A172 (cell line): Measurements from ENCODE around the gene SEMA3G. TPM values are rescaled to one million over a fixed set of nuclear protein-coding genes. Genes with fewer than 3 reads are reported as not detected.

ENCODE experiments used
- DNase-seq: peaks from one replicate; pipeline ENCODE4 v3.0.0-alpha.2; 2015; ENCODE audit warnings: low spot score
- total RNA-seq: library from RNA; depleted of rRNA; stranded (reverse); fragments of >200 nt; shearing (Covaris generic); gene quantifications from 2 replicates; pipeline ENCODE4 v1.2.3, GENCODE V29; 2014

The SEMA3G gene
- total RNA-seq, 1 experiment from 2014 or later = 0.05 TPM

DNA sequence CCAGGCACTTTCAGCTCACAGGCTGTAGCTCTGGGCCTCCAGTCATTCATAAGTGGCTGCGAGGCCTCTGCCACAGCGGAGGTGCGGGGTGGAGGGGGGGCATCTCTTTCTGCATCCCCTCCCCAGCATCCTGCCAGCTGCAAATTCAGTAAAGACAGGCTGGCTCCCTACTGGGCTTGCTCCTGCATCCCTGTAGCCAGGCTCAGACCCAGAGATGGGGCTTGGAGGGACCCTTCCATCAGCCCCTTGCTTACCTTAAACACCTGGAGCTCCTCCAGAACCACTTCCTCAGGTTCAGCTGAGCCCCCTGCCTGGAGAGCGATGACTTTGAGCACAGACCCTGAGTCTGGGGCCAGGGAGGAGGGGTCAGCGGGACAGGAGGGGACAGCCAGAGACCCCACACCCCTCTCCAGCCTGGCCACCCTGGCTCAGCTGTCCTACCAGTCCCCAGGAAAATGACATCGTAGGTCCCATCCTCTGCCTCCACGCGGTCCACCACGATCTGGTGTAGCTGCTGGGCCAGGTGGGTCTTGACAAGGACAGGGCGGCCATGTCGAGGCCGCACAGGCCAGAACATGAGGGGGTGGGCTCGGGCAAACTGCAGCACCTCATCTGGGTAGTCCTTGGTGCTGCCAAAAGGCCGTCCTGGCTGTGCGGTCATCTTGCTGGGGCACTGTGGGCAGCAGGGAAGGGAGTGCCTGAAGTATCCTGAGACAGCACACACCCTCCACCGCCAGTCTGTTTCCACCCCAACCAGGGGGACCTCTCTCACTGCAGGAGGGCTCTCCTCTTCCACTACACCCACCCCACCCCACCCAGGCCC is 5.3 kb downstream of the SEMA3G start:
- no peak for DNase-seq

- no peak for DNase-seq
These were observed 6.1 kb downstream of the SEMA3G start for GRCh38 chr3:52438579-52439425.

GRCh38 chr3:52438104-52438376 is 6.9 kb downstream of the SEMA3G start:
- DNase-seq = no peak

DNA sequence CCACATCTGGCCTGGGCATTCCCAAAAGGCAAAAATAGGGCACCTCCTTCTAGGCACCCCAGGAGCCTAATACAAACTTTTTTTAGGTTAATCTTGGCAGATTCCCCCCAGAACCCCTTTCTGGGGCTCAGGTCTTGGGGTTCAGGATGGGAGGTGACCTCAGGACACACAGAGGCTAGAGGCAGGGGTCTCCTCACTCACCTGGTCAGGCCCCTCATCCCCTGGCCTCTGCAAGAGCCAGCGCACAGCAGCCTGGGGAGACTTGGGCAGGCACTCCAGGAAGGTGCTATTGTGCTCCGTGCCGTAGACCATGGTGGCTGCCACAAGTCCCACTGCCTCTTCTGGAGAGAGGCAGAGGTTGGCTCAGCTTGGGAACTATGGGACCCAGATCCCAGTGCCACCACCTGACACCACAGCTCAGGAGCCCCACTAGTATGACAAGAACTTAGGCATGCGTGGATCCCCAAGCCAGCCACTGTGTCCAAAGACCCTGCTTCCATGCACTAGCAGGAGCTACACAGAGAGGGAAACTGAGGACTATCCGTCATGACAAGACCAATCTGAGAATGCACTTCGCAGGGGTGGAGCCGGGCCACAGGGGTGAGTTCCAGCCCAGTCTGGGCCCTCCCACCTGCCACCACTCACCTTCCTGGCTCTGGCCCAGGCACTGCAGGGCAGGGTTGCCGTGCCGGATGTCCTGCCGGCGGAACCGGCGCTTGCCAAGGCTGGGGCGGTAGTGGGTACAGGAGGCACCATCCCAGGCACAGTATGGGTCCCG is 7.4 kb downstream of the SEMA3G start:
- DNase-seq = no peak

DNA sequence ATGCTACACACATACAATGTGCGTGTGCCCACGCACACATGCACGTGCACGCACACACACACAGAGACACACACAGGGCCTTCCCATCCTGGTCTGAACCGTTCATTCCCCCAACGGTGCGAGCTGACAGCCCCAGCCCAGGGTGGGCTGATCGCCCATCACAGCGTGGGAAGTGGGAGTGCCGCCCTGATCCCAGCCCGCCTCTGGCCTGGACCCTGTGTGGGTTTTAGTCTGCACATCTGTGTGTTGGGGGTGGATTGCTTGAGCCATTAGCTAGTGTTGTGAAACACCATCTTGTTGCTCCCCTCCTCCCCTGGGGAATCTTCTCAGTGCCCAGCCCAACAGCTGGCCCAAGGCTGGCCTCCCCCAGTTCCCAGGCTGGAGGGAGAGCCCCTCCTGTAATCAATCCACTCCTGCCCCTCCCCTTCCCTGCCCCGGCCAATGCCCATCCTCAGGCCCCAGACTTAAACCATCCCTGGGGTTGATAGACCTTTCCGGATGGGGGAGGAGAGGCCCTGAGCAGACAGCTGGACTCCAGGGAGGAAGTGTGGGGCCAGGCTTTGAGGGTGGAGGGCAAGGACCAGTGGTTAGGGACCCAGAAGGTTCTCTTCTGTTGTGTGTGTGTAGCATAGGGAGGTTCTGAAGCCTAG is 8.3 kb downstream of the SEMA3G start:
- DNase-seq = no peak

DNA sequence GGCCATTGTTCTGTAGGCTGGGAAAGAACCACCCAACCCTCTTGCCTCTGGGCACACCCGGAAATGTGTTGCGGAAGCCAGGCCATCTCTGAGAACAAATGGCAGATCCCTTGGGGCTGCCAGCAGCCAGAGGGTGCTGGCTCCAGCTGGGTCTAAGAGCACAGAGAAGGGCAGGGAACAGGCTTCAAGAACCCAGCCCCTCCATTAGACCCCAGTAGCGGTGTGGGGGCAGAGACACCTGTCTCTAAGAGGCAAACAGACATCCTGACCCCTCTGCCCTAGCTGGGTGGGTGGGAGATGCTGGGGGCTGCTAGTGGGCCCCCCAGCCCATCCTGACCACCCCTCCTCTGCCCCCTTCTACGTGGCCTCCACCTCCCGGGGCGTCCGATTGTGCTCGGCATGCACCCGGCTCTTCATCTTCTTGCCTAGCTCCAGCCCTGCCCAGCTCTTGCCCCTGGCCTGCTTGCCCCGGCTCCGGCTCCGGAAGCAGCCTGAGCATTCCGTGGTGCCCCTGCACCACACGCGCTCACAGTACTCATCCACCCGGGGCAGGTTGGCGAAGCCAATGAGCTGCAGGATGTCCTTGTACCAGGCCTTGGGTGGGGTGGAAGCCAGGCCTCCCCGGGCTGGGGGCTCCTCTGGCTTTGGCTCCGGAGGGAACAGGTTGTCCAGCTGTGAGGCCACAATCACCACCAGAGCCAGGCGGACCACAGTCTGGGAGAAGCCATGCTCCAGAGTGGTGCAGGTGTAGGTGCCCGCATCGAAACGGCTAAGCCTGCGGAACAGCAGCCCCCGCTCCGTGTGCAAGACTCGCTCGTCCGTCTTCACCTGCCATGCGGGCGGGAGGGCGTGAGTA is 9.4 kb downstream of the SEMA3G start:
- DNase-seq = no peak

GRCh38 chr3:52434491-52435115 is 10.3 kb downstream of the SEMA3G start:
- no peak for DNase-seq

- DNase-seq = no peak
These were observed 10.9 kb downstream of the SEMA3G start for GRCh38 chr3:52433996-52434479.

GRCh38 chr3:52433328-52433995 is 11.4 kb downstream of the SEMA3G start:
- no peak for DNase-seq

GRCh38 chr3:52432691-52433141 is 12.2 kb downstream of the SEMA3G start:
- no peak for DNase-seq

DNA sequence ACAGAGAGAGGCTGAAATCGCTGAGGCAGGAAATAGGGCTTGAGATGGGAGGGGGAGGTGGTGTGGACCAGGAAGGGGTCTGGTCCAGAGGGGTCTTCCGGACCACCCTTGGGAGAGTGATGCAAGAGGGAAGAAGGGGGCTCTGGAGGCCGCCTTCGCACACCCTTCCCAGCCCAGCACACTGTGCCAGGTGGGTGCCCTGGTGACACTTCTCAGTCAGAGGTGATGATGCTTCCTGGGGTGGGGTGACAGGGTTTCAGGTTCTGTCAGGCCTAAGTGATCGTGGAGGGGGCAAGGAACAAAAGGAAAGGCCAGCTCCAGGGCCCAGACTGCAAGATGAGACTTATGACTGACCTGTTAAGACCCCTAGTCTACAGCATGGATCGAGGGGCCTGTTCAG is 12.7 kb downstream of the SEMA3G start:
- no peak for DNase-seq

DNA sequence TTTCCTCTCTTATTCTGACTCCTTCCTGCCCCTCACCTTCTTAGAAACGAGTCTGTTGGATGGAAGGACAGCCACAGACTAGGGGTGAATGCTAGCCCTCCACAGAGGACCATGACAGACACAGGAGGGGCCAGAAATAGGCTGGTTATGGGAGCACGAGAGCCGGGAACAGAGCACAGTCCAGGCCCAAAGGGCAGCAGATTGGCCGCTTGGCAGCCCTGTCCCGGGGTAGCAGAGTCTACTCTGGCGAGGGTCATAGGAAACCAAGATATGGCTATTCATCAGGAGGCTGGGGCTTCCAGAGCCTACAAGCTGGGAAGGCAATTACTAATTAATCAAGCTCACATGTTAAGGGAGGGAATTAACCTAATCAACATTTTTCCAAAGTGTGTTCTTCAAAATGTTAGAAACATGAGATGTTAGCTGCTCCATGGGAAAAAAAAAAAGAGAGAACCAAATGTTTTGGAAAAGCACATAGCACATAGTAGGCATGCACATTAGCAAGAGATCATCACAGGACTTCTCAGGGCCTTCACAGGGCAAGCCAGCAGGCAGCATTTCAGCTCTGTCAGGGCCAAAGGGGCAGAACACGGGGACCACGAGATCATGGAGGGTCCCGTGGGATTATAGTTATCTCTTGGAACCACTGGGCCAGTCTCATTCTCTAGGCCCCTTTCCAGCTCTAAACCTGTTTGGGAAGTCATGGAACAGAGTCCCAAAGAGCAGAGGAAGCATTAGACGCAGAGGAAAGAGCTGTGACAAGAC is 13.3 kb downstream of the SEMA3G start:
- no peak for DNase-seq

- DNase-seq = no peak
These were observed 14.5 kb downstream of the SEMA3G start for GRCh38 chr3:52430416-52430810.

DNA sequence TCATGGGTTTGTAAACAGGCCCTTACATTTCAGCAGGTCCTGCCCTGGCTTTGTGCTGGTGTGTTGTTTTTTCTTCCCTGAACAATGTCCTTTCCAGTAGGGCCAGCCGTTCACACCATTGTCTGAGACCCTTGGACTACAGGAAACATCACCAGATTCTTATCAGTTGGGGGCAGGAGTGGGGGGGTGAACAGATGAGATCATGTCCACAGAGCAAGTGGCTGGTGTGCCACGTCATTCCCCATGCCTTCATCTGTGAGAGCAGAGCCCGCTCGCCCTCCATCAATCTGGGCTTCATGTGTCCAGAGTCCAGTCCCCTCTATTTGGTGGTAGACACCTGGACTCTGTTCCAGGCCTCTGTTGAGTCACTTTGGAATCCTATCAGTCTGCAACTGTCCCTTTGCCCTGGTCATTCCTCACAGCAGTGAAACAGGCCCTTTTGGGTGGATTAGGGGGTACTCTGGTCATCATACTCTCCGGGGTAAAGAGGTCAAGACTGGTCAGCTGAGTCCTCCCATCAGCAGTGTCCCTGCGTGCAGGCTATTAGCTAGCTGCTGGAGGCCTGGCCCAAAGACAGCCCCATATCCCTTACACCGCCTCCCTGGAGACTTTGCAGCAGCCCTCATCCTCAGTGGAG is 15.0 kb downstream of the SEMA3G start:
- DNase-seq = peak; percentile 18

GRCh38 chr3:52429031-52429430 is 15.9 kb downstream of the SEMA3G start:
- DNase-seq = no peak

DNA sequence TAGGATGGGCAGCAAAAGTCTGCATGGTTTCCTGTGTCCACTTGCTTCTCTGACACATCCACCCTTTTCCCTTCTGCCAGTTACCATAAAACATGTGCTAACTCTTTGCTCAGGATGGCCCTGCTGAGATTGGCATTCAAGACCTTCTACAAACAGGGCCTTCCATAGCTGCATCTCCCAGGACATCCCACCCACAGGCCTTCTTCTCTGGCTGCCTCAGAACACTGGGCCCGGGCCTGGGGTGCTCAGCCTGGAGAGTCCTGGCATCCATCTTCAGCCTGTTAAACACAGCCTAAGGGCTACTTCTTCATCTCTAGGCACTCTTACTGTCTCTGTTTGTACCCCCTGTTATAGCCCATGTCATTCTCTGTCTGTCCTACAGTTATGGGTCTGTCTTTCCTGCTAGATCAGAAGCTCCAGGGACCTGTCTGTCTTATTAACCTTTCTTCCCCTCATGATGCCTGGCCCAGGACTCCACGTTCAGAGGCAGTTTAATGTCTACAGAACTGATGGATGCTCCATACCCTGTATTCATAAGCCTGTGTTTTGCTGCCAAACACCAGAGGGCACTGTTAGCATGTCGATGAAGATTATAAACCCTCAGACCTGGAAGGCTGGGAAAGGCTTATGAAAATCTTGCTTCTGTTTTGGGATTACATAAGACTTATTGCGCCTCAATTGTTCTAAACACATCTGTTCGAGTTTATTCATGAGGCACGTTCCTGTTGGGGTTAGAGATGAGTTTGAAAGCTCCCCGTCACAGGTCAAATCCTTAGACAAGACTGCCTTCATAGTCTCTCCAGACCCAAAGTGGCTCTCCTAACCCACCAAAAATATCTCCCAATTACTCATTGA is 16.5 kb downstream of the SEMA3G start:
- DNase-seq = peak; percentile 57

DNA sequence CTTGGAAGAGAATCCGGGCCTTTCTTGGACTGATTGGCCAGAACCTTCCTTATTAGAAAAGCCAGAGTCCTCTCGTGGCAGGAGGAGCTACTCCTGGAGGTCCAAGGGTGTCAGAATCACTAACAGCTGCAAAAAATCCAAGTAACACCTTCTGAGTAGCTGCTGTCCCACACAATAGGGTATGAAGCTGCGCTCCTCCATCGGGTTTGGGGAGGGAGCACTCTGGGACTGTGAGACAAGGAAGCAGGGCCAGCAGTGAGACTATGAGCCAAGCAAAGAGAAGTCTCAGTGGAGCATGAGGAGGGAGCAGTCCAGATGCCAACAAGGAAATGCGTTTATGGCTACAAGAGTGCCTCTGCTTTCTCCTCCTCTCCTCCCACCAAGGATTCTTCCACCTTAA is 21.7 kb downstream of the SEMA3G start:
- DNase-seq = no peak
